Measurements from ENCODE around the gene KSR1.

DNA sequence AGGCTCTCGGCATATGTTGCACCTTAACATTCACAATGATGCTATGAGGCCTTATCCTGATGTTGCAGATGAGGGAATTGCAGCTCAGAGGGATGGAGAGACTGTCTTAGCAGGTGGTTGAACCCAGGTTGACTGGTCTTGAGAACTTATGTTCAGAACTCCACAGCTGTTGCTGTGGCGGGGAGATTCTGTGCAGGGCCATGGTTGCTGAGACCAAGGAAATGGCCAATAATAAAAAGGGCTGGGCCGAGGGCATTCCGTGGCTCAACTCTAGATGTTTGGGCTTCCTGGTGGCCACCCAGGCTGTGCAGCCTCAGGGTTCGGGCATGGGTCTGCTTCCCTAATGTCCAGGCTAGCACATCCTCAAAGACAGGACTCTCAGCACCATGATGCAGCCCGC, 5.9 kb downstream of the KSR1 start:
- TF ChIP-seq, protein P1, sequence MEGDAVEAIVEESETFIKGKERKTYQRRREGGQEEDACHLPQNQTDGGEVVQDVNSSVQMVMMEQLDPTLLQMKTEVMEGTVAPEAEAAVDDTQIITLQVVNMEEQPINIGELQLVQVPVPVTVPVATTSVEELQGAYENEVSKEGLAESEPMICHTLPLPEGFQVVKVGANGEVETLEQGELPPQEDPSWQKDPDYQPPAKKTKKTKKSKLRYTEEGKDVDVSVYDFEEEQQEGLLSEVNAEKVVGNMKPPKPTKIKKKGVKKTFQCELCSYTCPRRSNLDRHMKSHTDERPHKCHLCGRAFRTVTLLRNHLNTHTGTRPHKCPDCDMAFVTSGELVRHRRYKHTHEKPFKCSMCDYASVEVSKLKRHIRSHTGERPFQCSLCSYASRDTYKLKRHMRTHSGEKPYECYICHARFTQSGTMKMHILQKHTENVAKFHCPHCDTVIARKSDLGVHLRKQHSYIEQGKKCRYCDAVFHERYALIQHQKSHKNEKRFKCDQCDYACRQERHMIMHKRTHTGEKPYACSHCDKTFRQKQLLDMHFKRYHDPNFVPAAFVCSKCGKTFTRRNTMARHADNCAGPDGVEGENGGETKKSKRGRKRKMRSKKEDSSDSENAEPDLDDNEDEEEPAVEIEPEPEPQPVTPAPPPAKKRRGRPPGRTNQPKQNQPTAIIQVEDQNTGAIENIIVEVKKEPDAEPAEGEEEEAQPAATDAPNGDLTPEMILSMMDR (IDR thresholded peaks at IDR 0.05) = no peak
- TF ChIP-seq POLR2AphosphoS5 (IDR thresholded peaks at IDR 0.05) (no peak), POLR2A (IDR thresholded peaks at IDR 0.05) (no peak)
